Kidney epithelial cell (primary cell): Measurements from ENCODE around the gene MICB. TPM values are rescaled to one million over a fixed set of nuclear protein-coding genes. Genes with fewer than 3 reads are reported as not detected.

Experiments used
- DNase-seq: peaks from one replicate; pipeline ENCODE4 v3.0.0-alpha.2; 2010; ENCODE audit warnings: low read depth
- H3K27me3 ChIP-seq: 2 replicates; pipeline ENCODE4 v1.6.0; 2011; ENCODE audit warnings: low read length; ENCODE audit not compliant: control insufficient read depth, insufficient read depth
- H3K36me3 ChIP-seq: 2 replicates; pipeline ENCODE4 v1.5.1; 2011; ENCODE audit warnings: low read length; ENCODE audit not compliant: control insufficient read depth, insufficient read depth
- H3K4me3 ChIP-seq: 2 replicates; pipeline ENCODE4 v1.5.1; 2011; ENCODE audit warnings: low read depth, mild to moderate bottlenecking, control low read depth, low read length
- CTCF ChIP-seq: IDR thresholded peaks from 2 replicates; pipeline ENCODE4 v1.5.1; 2011; ENCODE audit warnings: mild to moderate bottlenecking, moderate library complexity, low read length, control low read depth, inconsistent platforms; ENCODE audit not compliant: insufficient read depth, poor library complexity, severe bottlenecking
- total RNA-seq: library from RNA; depleted of rRNA; stranded (reverse); fragments of >200 nt; gene quantifications from 2 replicates; pipeline ENCODE4 v1.2.3, GENCODE V29; 2015

MICB gene
- total RNA-seq, 1 donor from 2014 or later = 8.1 TPM

GRCh38 chr6:31513456-31514165, 15.7 kb downstream of the MICB start:
- H3K27me3 ChIP-seq = no peaks in the 10 kb centered on the region
- no peak for DNase-seq

GRCh38 chr6:31521835-31522234, 23.9 kb downstream of the MICB start:
- Histone ChIP-seq H3K27me3 (no peaks in the 10 kb centered on the region), H3K36me3 (no peaks in the 10 kb centered on the region), H3K4me3 (no peak overlapping the region)
- DNase-seq = no peak
- TF ChIP-seq CTCF = no peak

More at GRCh38 chr6:31513456-31514165, 15.7 kb downstream of the MICB start:
- no peak for TF ChIP-seq CTCF
- Histone ChIP-seq H3K4me3 (no peak overlapping the region), H3K36me3 (peaks cover 1% of the 10 kb centered on the region)

- TF ChIP-seq CTCF = no peak
- DNase-seq = no peak
- H3K27me3 ChIP-seq = no peaks in the 10 kb centered on the region
- H3K4me3 ChIP-seq = no peak overlapping the region
- peaks cover under 1% of the 10 kb centered on the region for H3K36me3 ChIP-seq
Observed at GRCh38 chr6:31525553-31525931, 27.6 kb downstream of the MICB start.

- H3K4me3 ChIP-seq = no peak overlapping the region
- TF ChIP-seq CTCF = no peak
- peaks cover 2% of the 10 kb centered on the region for H3K36me3 ChIP-seq
- no peaks in the 10 kb centered on the region for H3K27me3 ChIP-seq
- no peak for DNase-seq
Observed at GRCh38 chr6:31525932-31526591, 28.1 kb downstream of the MICB start.

GRCh38 chr6:31528307-31528777, 30.4 kb downstream of the MICB start:
- Histone ChIP-seq H3K4me3 (no peak overlapping the region), H3K36me3 (peaks cover 2% of the 10 kb centered on the region), H3K27me3 (no peaks in the 10 kb centered on the region)
- DNase-seq = no peak
- TF ChIP-seq CTCF = no peak

- Histone ChIP-seq H3K36me3 (peaks cover 2% of the 10 kb centered on the region), H3K27me3 (no peaks in the 10 kb centered on the region), H3K4me3 (no peak within 1 kb of the TSS)
- TF ChIP-seq CTCF = no peak
- no peak for DNase-seq
Observed at GRCh38 chr6:31528821-31529328, 30.9 kb downstream of the MICB start, which contains the start of gene MCCD1. MCCD1 (plus strand) TSS chr6:31528962; CDS start chr6:31529015, 53 bp downstream.
